SKM-1 treated with dmso at 0.1 percent for 144 hours (cell line): Measurements from ENCODE around the gene VWA1.
"Not testable (repeated sequence)": the region's sequence is repeated elsewhere in the genome, so short reads cannot be mapped to it uniquely, and the experiment has no call there.

Experiments
- DNase-seq: peaks from one replicate; lab custom pipeline; 2025; ENCODE audit not compliant: unreplicated experiment; lab: John Stamatoyannopoulos, UW

Gene VWA1

DNA sequence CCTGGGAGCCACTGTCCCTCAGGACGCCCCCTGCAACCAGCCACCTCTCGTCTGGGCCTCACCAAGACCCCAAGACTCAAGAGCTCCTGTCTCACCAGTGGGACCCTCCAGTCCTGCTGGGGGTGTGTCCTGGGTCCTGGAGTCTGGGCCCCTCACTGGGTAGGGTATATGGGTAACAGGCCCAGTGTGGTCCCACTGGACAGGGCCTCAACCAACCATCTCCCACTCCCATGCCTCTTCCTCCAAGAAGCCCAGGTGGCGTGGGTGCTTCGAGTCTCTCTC, 725 bp upstream of the VWA1 start:
- DNase-seq: no peak

- no peak for DNase-seq
Observed at GRCh38 chr1:1435911-1436629, 580 bp downstream of the VWA1 start.

DNA sequence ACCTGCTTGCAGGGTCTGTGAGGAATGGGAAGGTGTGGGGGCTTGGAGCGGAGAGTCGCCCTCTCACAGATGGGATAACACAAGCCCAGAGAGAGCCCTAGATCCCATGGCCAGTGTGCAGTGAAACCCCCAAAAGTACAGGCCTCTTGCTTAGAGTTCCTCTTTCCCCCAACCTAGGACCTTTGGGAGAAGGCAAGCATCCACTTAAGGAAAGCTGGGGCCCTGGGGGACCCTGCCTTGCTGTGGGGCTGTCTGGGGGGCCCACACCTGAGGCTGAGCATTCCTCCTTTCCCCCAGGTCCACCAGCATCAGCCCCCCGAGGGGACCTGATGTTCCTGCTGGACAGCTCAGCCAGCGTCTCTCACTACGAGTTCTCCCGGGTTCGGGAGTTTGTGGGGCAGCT, 1.1 kb downstream of the VWA1 start:
- DNase-seq: no peak

- no peak for DNase-seq
Observed at GRCh38 chr1:1437033-1437903, 1.8 kb downstream of the VWA1 start.

DNA sequence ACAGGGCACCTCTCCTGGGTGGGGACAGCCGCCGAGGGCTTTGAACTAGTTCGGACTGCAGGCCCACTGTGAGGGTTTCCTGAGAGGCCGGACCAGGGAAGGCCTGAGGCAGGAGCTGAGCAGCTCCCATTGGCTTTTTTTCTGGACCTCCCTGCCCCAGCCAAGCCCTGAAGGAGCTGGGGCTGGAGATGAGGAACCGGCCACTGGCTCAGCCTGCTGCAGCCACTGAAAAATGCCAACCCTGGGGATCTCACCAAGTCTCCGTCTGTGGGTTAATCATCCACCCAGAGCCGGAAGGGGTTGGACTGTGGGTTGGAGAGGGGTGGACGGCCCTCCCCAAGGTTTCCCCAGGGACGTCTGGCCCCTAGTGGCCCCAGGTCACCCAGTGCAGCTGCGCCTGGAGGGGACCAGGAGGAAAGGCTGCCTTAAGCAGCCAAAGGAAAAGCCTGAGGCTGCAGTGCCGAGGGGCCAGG, 2.5 kb downstream of the VWA1 start:
- peak; percentile 52 for DNase-seq

DNA sequence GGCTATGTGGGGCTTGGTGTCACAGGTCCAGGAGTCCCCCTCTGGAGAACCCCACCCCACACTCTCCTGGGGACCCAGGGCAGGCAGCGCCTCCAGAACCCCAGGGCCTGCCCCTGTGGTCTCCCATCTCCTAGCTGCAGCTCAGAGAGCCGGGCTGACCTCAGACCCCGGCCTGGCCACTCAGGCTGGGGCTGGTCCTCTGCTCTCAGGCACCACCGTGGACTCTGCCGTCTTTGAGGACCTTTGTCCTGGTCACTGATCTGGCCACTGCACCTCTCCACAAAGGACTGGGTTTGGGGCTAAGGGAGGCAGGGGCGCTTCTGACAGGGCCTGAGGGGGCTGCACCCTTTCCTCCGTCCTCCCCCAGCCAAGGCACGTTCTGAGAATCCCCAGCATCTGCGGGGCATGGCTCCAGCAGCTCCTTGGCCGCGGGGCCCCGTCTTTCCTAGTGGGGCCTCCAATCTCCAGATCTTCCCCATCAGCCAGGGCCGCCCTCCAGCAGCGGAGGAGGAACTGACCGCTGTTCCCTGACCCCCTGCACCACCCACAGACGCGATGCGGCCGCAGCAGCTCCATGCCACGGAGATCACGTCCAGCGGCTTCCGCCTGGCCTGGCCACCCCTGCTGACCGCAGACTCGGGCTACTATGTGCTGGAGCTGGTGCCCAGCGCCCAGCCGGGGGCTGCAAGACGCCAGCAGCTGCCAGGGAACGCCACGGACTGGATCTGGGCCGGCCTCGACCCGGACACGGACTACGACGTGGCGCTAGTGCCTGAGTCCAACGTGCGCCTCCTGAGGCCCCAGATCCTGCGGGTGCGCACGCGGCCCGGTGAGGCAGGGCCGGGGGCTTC, 3.3 kb downstream of the VWA1 start:
- DNase-seq: no peak

GRCh38 chr1:1439546-1440261, 4.2 kb downstream of the VWA1 start:
- DNase-seq: no peak

- no peak for DNase-seq
Observed at GRCh38 chr1:1440262-1441001, 4.9 kb downstream of the VWA1 start.

DNA sequence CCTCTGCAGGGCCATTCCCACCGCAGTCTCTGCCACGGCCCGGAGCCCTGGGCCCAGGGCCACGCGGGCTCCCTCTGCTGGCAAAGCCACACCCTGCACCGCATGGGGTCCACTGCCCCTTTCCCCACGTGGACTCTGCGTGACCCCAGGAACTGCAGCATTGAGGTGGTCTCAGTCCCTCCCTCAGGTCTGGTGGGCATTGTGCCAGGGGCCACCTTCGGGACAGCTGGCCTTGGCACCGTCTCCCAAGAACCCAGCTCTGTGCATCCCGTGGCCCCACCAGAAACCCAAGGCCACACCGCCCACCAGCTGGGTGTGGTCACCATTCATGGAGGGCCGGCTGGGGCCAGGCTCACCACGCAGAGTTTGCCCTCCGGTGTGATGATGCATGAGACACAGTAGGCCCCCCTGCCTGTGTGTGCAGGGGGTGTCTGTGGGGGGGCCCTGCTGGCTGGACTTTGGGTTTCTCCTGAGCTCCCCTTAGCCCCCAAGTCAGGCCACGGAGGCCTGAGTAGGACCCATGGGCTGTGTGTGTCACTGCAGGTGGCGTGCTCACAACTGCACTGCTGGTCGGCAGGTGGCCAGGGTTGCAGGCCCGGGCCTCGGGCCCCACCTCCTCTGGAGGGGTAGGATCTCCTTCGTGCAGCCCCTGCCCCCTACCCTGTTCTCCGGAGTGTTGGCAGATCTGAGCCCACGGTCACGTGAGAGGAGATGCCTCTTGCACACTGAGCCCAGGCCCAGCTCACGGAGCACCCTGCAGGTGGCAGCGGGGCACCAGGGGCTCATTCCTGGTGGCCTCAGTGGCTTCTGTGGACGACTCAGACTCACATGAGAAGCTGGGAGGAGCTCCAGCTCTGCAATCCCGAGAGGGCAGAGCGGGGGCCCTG, 5.8 kb downstream of the VWA1 start:
- DNase-seq: peak; percentile 19

DNA sequence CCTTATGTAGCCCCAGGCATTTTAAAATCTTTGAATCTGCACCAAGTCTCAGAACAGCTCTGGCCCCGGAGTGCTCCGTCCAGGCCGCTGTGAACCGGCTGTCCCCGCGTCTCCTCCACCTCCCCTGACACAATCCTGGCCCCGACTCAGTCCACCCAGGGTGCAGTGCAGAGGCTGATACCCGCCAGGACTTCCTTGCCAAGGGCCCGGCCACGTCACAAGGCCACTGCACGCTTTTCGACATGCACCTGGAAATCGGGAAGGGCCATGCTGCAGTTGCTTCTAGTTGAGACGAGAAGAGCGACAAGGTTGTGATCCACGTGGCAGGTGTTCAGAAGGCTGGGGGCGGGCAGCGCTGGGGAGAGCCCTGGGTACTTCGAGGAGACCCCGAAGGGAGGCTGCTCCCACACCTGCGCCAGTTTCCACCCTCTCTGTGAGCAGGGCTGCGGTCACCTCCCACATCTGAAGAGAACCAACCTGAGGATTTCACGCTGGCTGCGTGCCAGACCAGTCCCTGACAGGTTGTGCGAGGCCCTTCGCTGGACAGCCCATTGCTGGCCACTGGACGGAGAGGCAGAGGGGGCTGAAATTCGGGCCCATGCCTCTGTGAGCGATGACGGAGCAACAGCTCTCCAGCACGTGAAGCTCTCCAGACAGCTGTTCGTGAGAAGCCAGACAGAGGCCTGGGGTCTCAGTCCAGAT, 6.7 kb downstream of the VWA1 start:
- DNase-seq: no peak

DNA sequence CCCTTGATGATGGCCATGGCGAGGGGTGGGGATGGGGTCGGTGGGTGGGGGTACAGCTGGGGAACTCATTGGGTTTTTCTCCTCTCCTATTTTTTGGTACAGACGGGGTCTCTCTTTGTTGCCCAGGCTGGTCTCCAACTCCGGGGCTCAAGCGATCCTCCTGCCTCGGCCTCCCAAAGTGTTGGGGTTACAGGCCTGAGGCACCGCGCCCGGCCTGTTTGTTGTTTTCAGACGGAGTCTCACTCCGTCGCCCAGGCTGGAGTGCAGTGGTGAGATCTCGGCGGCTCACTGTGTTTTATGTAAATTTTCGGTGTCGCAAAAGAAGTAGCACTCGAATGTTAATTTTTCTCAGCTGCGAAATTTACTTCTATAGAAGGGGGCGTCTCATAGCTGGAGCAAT, 11.1 kb downstream of the VWA1 start:
- DNase-seq: not testable (repeated sequence)

DNA sequence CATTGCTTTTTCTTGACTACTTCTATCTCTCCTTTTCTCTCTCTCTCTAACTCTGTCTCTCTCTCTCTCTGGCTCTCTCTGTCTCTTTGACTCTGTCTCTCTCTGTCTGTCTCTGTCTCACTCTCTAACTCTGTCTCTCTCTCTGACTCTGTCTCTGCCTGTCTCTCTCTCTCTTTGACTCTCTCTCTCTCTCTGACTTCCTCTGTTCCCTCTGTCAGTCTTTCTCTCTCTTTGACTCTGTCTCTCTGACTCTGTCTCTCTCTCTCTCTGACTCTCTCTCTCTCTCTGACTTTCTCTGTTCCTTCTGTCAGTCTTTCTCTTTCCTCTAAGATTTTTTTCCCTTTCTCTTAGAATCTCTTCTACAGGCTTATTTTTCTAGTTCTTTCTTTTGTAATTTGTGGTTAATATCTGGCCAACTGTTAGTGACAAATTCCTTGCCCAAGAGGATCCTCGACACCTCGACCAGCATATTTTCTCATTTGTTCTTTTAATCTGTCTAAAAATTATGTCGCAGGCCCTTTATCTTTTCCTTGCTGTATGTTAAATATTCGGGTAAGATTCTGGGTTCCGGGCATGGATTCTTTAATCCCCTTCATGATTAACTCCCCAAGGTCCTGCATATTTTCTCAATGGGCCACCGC, 13.7 kb downstream of the VWA1 start, which contains the start of gene ATAD3C:
Gene ATAD3C (plus strand): TSS at position 591 of the 641 bp plus-strand sequence. CDS start 995 bp downstream, outside the sequence.
- no peak for DNase-seq

- not testable (repeated sequence) for DNase-seq
Observed at GRCh38 chr1:1450616-1451015, 15.1 kb downstream of the VWA1 start.

- no peak for DNase-seq
Observed at GRCh38 chr1:1451696-1452364, 16.3 kb downstream of the VWA1 start.

- DNase-seq: not testable (repeated sequence)
Observed at GRCh38 chr1:1452365-1452739, 16.9 kb downstream of the VWA1 start.

GRCh38 chr1:1452882-1453281, 17.4 kb downstream of the VWA1 start:
- DNase-seq: no peak

GRCh38 chr1:1454286-1455056, 19.0 kb downstream of the VWA1 start:
- not testable (repeated sequence) for DNase-seq
